Astrocyte (in vitro differentiated cells and primary cell): ENCODE results near the gene OVOL2. TPM values are rescaled to one million over a fixed set of nuclear protein-coding genes. Genes with fewer than 3 reads are reported as not detected.

Source experiments
- DNase-seq: peaks from one replicate; pipeline ENCODE4 v3.0.0-alpha.2; 2010; ENCODE audit warnings: low read depth
- FAIRE-seq: peaks from 2 replicates; lab custom pipeline; 2011; peaks lifted over from hg19 to GRCh38; lab: Jason Lieb, UNC
- H2AFZ ChIP-seq: 2 replicates; pipeline ENCODE4 v1.6.0; 2012; ENCODE audit warnings: low read depth, low read length, inconsistent platforms
- H3K27ac ChIP-seq: 2 replicates; pipeline ENCODE4 v1.5.1; 2011; ENCODE audit warnings: low read depth, low read length, inconsistent platforms
- H3K27me3 ChIP-seq: 2 replicates; pipeline ENCODE4 v1.6.0; 2011; ENCODE audit warnings: low read length, inconsistent platforms; ENCODE audit not compliant: insufficient read depth
- H3K36me3 ChIP-seq: 2 replicates; pipeline ENCODE4 v1.5.1; 2011; ENCODE audit warnings: low read length, inconsistent platforms; ENCODE audit not compliant: insufficient read depth
- H3K4me1 ChIP-seq: 2 replicates; pipeline ENCODE4 v1.5.1; 2011; ENCODE audit warnings: low read length, inconsistent platforms; ENCODE audit not compliant: insufficient read depth
- H3K4me2 ChIP-seq: 2 replicates; pipeline ENCODE4 v1.6.0; 2012; ENCODE audit warnings: low read length, inconsistent platforms
- H3K4me3 ChIP-seq: 2 replicates; pipeline ENCODE4 v1.5.1; 2011; ENCODE audit warnings: low read depth, mild to moderate bottlenecking, low read length, inconsistent platforms; ENCODE audit not compliant: insufficient read depth
- H3K79me2 ChIP-seq: 2 replicates; pipeline ENCODE4 v1.6.0; 2012; ENCODE audit warnings: mild to moderate bottlenecking, low read length, inconsistent platforms; ENCODE audit not compliant: insufficient read depth
- H3K9ac ChIP-seq: 2 replicates; pipeline ENCODE4 v1.6.0; 2012; ENCODE audit warnings: mild to moderate bottlenecking, low read length, inconsistent platforms
- H3K9me3 ChIP-seq: 2 replicates; pipeline ENCODE4 v1.5.1; 2012; ENCODE audit warnings: low read depth, mild to moderate bottlenecking, low read length, inconsistent platforms; ENCODE audit not compliant: insufficient read depth
- H4K20me1 ChIP-seq: 2 replicates; pipeline ENCODE4 v1.6.0; 2012; ENCODE audit warnings: low read length, inconsistent platforms; ENCODE audit not compliant: insufficient read depth
- H3K27ac Mint-ChIP-seq: one replicate; pipeline ENCODE4 v1.8.0; 2021; ENCODE audit warnings: mild to moderate bottlenecking, mixed read lengths; ENCODE audit not compliant: unreplicated experiment
- H3K27me3 Mint-ChIP-seq: one replicate; pipeline ENCODE4 v1.8.0; 2021; ENCODE audit warnings: low read depth, mixed read lengths; ENCODE audit not compliant: unreplicated experiment
- H3K36me3 Mint-ChIP-seq: one replicate; pipeline ENCODE4 v1.8.0; 2021; ENCODE audit warnings: low read depth, mixed read lengths; ENCODE audit not compliant: unreplicated experiment
- H3K4me1 Mint-ChIP-seq: one replicate; pipeline ENCODE4 v1.8.0; 2021; ENCODE audit warnings: low read depth, mixed read lengths; ENCODE audit not compliant: unreplicated experiment
- H3K4me3 Mint-ChIP-seq: one replicate; pipeline ENCODE4 v1.8.0; 2021; ENCODE audit warnings: mild to moderate bottlenecking, moderate library complexity, mixed read lengths; ENCODE audit not compliant: unreplicated experiment
- H3K9me3 Mint-ChIP-seq: one replicate; pipeline ENCODE4 v1.8.0; 2021; ENCODE audit warnings: mild to moderate bottlenecking, mixed read lengths; ENCODE audit not compliant: unreplicated experiment
- EZH2 ChIP-seq: IDR thresholded peaks from 2 replicates; pipeline ENCODE4 v1.6.1; 2012; ENCODE audit warnings: mild to moderate bottlenecking, low read length, inconsistent platforms; ENCODE audit not compliant: insufficient read depth
- total RNA-seq: library from RNA; stranded (reverse); gene quantifications from 2 replicates; pipeline ENCODE4 v1.2.1, GENCODE V29; 2021
- TF ChIP-seq, protein P1 (sequence below): IDR thresholded peaks from 2 replicates; pipeline ENCODE4 v1.5.1; 2011; ENCODE audit warnings: low read depth, mild to moderate bottlenecking, inconsistent platforms, low read length, moderate library complexity; ENCODE audit not compliant: insufficient read depth

Gene OVOL2
- total RNA-seq, 1 donor from 2014 or later, result 0.57 TPM

DNA sequence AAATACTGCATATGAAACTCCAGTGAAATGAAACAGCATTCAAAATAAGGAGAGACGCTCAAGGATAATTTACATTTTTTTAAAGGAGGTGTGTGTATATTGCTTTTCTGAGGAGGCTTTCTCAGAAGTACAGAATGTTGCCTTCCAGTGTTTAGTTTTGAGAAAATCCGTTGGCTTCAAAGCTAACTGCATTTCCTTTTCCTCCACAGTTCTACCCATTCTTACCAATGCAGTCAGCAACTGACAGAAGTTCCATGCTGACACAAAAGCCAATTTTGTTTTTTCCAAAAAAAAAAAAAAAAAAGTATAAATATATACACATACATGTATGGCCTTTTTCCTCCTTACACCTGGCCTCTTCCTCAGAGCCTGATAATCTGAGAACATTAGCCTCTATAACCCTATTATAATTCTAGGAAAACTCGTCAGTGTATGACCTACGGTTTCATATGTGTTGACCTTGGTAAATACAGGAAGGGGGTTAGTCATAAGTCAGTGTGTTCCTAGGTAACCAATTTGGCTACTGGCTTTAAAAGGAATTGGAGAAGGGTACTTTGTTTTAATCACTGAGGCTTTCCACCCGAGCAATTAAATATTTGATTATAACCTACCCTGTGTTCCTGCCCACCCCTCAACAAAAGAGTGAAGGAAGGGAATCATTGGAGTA is 64.7 kb downstream of the OVOL2 start:
- no peaks in the 10 kb centered on the region for H3K27me3 ChIP-seq
- no peaks in the 10 kb centered on the region for H3K79me2 ChIP-seq
- H3K36me3 ChIP-seq, result peaks cover 10% of the 10 kb centered on the region
- TF ChIP-seq, protein P1, sequence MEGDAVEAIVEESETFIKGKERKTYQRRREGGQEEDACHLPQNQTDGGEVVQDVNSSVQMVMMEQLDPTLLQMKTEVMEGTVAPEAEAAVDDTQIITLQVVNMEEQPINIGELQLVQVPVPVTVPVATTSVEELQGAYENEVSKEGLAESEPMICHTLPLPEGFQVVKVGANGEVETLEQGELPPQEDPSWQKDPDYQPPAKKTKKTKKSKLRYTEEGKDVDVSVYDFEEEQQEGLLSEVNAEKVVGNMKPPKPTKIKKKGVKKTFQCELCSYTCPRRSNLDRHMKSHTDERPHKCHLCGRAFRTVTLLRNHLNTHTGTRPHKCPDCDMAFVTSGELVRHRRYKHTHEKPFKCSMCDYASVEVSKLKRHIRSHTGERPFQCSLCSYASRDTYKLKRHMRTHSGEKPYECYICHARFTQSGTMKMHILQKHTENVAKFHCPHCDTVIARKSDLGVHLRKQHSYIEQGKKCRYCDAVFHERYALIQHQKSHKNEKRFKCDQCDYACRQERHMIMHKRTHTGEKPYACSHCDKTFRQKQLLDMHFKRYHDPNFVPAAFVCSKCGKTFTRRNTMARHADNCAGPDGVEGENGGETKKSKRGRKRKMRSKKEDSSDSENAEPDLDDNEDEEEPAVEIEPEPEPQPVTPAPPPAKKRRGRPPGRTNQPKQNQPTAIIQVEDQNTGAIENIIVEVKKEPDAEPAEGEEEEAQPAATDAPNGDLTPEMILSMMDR, result no peak
- no peak for TF ChIP-seq EZH2
- no peak overlapping the region for H3K4me3 ChIP-seq
- H3K27ac Mint-ChIP-seq, result no peak overlapping the region
- H3K27me3 Mint-ChIP-seq, result no peaks in the 10 kb centered on the region
- H3K4me1 Mint-ChIP-seq, result peaks cover 3% of the 10 kb centered on the region
- H2AFZ ChIP-seq, result no peak overlapping the region
- H3K9ac ChIP-seq, result no peak overlapping the region
- no peaks in the 10 kb centered on the region for H3K9me3 ChIP-seq
- peak; percentile 32 for DNase-seq
- no peak overlapping the region for H3K4me3 Mint-ChIP-seq
- H3K4me1 ChIP-seq, result peaks cover 11% of the 10 kb centered on the region
- no peak overlapping the region for H3K4me2 ChIP-seq
- no peaks in the 10 kb centered on the region for H3K9me3 Mint-ChIP-seq
- H3K36me3 Mint-ChIP-seq, result no peaks in the 10 kb centered on the region
- no peaks in the 10 kb centered on the region for H4K20me1 ChIP-seq
- H3K27ac ChIP-seq, result no peak overlapping the region
- FAIRE-seq, result no peak

DNA sequence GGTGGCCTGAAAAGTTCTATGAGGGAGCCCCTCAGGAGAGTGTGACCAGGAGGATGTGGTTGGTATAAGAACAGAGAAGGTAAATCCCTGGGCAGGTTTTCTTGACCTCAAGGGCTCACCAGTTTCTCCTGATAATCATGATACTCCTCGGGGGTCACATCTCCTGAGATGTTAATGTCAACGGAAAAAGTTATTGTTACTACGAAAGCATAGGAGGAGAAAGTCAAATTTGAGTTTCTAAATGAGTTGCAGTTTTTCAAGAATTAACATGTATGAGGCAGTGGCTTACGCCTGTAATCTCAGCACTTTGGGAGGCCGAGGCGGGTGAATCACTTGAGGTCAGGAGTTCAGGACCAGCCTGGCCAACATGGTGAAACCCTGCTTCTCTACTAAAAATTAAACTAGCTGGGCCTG is 65.5 kb downstream of the OVOL2 start:
- Mint-ChIP-seq H3K4me1 (peaks cover 3% of the 10 kb centered on the region), H3K4me3 (no peak overlapping the region), H3K27me3 (no peaks in the 10 kb centered on the region), H3K36me3 (no peaks in the 10 kb centered on the region), H3K27ac (no peak overlapping the region), H3K9me3 (no peaks in the 10 kb centered on the region)
- H3K9ac ChIP-seq, result no peak overlapping the region
- H3K4me2 ChIP-seq, result no peak overlapping the region
- no peak overlapping the region for H2AFZ ChIP-seq
- no peak overlapping the region for H3K27ac ChIP-seq
- no peak for FAIRE-seq
- H3K79me2 ChIP-seq, result no peaks in the 10 kb centered on the region
- H4K20me1 ChIP-seq, result no peaks in the 10 kb centered on the region
- H3K9me3 ChIP-seq, result no peaks in the 10 kb centered on the region
- no peak overlapping the region for H3K4me3 ChIP-seq
- no peak for TF ChIP-seq EZH2
- TF ChIP-seq, protein P1, result no peak
- no peak for DNase-seq
- H3K36me3 ChIP-seq, result peaks cover 10% of the 10 kb centered on the region
- H3K27me3 ChIP-seq, result no peaks in the 10 kb centered on the region
- peaks cover 11% of the 10 kb centered on the region for H3K4me1 ChIP-seq

DNA sequence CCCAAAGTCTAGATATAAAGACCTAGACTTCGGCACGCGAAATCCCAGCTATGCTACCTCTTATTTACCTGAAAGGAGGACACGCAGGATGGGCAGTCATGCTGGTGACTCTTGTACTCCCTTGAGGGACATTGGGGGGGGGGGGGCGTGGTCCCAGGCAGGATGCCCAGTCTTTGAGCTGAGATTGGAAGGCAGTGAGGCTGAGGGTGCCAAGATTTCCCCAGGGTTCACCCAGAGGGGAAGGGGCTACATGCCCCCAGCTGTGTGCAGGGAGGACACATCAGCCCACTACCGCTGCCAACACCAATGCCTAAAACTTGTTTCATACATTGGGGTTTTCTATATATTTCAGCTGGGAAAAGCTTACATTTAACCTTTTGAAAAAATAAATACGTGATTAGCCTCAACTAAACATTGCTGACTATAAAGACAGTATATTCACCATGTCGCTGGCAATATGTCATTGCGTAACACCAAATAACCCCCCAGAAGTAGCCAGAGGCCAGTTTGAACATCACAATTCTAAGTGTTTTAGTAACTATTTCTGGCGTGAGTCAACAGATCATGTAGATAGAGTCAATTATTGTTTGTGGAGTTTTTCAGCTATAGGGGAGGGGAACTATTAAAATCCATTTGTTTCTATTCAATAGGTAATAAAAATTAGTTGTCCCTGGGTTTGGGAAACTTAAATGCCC is 67.3 kb downstream of the OVOL2 start:
- H3K4me2 ChIP-seq, result no peak overlapping the region
- H2AFZ ChIP-seq, result no peak overlapping the region
- no peak overlapping the region for H3K9ac ChIP-seq
- DNase-seq (no peak), FAIRE-seq (no peak)
- H3K27me3 Mint-ChIP-seq, result no peaks in the 10 kb centered on the region
- no peak overlapping the region for H3K27ac Mint-ChIP-seq
- no peak overlapping the region for H3K4me3 ChIP-seq
- H3K27ac ChIP-seq, result no peak overlapping the region
- H3K79me2 ChIP-seq, result peaks cover 5% of the 10 kb centered on the region
- TF ChIP-seq EZH2, result no peak
- TF ChIP-seq, protein P1, result no peak
- H3K4me3 Mint-ChIP-seq, result no peak overlapping the region
- peaks cover 5% of the 10 kb centered on the region for H3K4me1 Mint-ChIP-seq
- H3K9me3 Mint-ChIP-seq, result no peaks in the 10 kb centered on the region
- peaks cover 10% of the 10 kb centered on the region for H3K36me3 ChIP-seq
- no peaks in the 10 kb centered on the region for H3K36me3 Mint-ChIP-seq
- H3K4me1 ChIP-seq, result peaks cover 8% of the 10 kb centered on the region
- no peaks in the 10 kb centered on the region for H3K27me3 ChIP-seq
- no peaks in the 10 kb centered on the region for H4K20me1 ChIP-seq
- H3K9me3 ChIP-seq, result no peaks in the 10 kb centered on the region
